GM18511 (cell line): ENCODE results near the gene ACTA1.
"Not testable (repeated sequence)": the region's sequence is repeated elsewhere in the genome, so short reads cannot be mapped to it uniquely, and the experiment has no call there.

ENCODE experiments used
- ATAC-seq: cut with Tn5 transposase; IDR thresholded peaks from one replicate; pipeline ENCODE4 v1.9.1; 2021; ENCODE audit warnings: mild to moderate bottlenecking, moderate library complexity; ENCODE audit not compliant: unreplicated experiment

Gene ACTA1

GRCh38 chr1:229440851-229441537 is 7.1 kb upstream of the ACTA1 start:
- peak; percentile 98 for ATAC-seq

GRCh38 chr1:229438021-229438420 is 4.1 kb upstream of the ACTA1 start:
- ATAC-seq = no peak

GRCh38 chr1:229437443-229437842 is 3.5 kb upstream of the ACTA1 start:
- ATAC-seq = no peak

GRCh38 chr1:229436201-229436600 is 2.3 kb upstream of the ACTA1 start:
- ATAC-seq = no peak

- ATAC-seq = no peak
Measured at GRCh38 chr1:229434641-229435051, 752 bp upstream of the ACTA1 start.

- no peak for ATAC-seq
Measured at GRCh38 chr1:229433364-229434004, 410 bp downstream of the ACTA1 start.

GRCh38 chr1:229432905-229433304 is 989 bp downstream of the ACTA1 start:
- no peak for ATAC-seq

- no peak for ATAC-seq
Measured at GRCh38 chr1:229432116-229432461, 1.8 kb downstream of the ACTA1 start.

GRCh38 chr1:229431284-229432115 is 2.4 kb downstream of the ACTA1 start:
- ATAC-seq = no peak

GRCh38 chr1:229430761-229431283 is 3.1 kb downstream of the ACTA1 start:
- no peak for ATAC-seq

GRCh38 chr1:229428256-229428655 is 5.6 kb downstream of the ACTA1 start:
- ATAC-seq = no peak

- ATAC-seq = no peak
Measured at GRCh38 chr1:229427572-229427971, 6.3 kb downstream of the ACTA1 start.

- no peak for ATAC-seq
Measured at GRCh38 chr1:229425564-229426159, 8.2 kb downstream of the ACTA1 start.

GRCh38 chr1:229420765-229421164 is 13.1 kb downstream of the ACTA1 start:
- no peak for ATAC-seq

GRCh38 chr1:229420224-229420623 is 13.7 kb downstream of the ACTA1 start:
- no peak for ATAC-seq

GRCh38 chr1:229418586-229418985 is 15.3 kb downstream of the ACTA1 start:
- not testable (repeated sequence) for ATAC-seq

- ATAC-seq = not testable (repeated sequence)
Measured at GRCh38 chr1:229412810-229413209, 21.1 kb downstream of the ACTA1 start.

- no peak for ATAC-seq
Measured at GRCh38 chr1:229412056-229412455, 21.8 kb downstream of the ACTA1 start.

- no peak for ATAC-seq
Measured at GRCh38 chr1:229411434-229412055, 22.3 kb downstream of the ACTA1 start.

GRCh38 chr1:229410692-229411433 is 23.0 kb downstream of the ACTA1 start:
- no peak for ATAC-seq
